ENCODE measurements around the gene MARCHF10. TPM values are rescaled to one million over a fixed set of nuclear protein-coding genes. Genes with fewer than 3 reads are reported as not detected.

The MARCHF10 gene
- polyA plus RNA-seq, 1 donor, result 0.15 TPM

GRCh38 chr17:62735044-62735651 lies 73.0 kb downstream of the MARCHF10 start:
- H3K36me3 ChIP-seq (ENCODE audit: control insufficient read depth, insufficient read depth, low read length), result no peaks in the 10 kb centered on the region
- no peak overlapping the region for H3K4me3 ChIP-seq (ENCODE audit: low read length)
- no peak overlapping the region for H3K27ac ChIP-seq (ENCODE audit: low read length)
- no peak for DNase-seq
- 0% methylated on average over 1 of the region's 7 CpGs for WGBS (ENCODE audit: insufficient coverage, low lambda C conversion rate)
- H3K4me1 ChIP-seq (ENCODE audit: control insufficient read depth, insufficient read depth, low read length), result no peaks in the 10 kb centered on the region
- H3K27me3 ChIP-seq (ENCODE audit: control insufficient read depth, insufficient read depth, low read length), result peaks cover 2% of the 10 kb centered on the region
- H3K9me3 ChIP-seq (ENCODE audit: control insufficient read depth, low read depth, low read length), result no peaks in the 10 kb centered on the region

- peaks cover 5% of the 10 kb centered on the region for H3K27me3 ChIP-seq (ENCODE audit: control insufficient read depth, insufficient read depth, low read length)
- H3K27ac ChIP-seq (ENCODE audit: low read length), result no peak overlapping the region
- WGBS (ENCODE audit: insufficient coverage, low lambda C conversion rate), result 100% methylated on average over 1 of the region's 5 CpGs
- no peaks in the 10 kb centered on the region for H3K36me3 ChIP-seq (ENCODE audit: control insufficient read depth, insufficient read depth, low read length)
- no peaks in the 10 kb centered on the region for H3K4me1 ChIP-seq (ENCODE audit: control insufficient read depth, insufficient read depth, low read length)
- H3K9me3 ChIP-seq (ENCODE audit: control insufficient read depth, low read depth, low read length), result no peaks in the 10 kb centered on the region
- DNase-seq, result no peak
- no peak overlapping the region for H3K4me3 ChIP-seq (ENCODE audit: low read length)
Observed at GRCh38 chr17:62732125-62732524, 76.0 kb downstream of the MARCHF10 start.

GRCh38 chr17:62727916-62728672 lies 80.0 kb downstream of the MARCHF10 start:
- no peaks in the 10 kb centered on the region for H3K9me3 ChIP-seq (ENCODE audit: control insufficient read depth, low read depth, low read length)
- no peak for DNase-seq
- no peak overlapping the region for H3K4me3 ChIP-seq (ENCODE audit: low read length)
- H3K27ac ChIP-seq (ENCODE audit: low read length), result no peak overlapping the region
- no peaks in the 10 kb centered on the region for H3K4me1 ChIP-seq (ENCODE audit: control insufficient read depth, insufficient read depth, low read length)
- WGBS (ENCODE audit: insufficient coverage, low lambda C conversion rate), result 83% methylated on average over 1 of the region's 6 CpGs
- H3K27me3 ChIP-seq (ENCODE audit: control insufficient read depth, insufficient read depth, low read length), result peaks cover 6% of the 10 kb centered on the region
- H3K36me3 ChIP-seq (ENCODE audit: control insufficient read depth, insufficient read depth, low read length), result no peaks in the 10 kb centered on the region

DNA sequence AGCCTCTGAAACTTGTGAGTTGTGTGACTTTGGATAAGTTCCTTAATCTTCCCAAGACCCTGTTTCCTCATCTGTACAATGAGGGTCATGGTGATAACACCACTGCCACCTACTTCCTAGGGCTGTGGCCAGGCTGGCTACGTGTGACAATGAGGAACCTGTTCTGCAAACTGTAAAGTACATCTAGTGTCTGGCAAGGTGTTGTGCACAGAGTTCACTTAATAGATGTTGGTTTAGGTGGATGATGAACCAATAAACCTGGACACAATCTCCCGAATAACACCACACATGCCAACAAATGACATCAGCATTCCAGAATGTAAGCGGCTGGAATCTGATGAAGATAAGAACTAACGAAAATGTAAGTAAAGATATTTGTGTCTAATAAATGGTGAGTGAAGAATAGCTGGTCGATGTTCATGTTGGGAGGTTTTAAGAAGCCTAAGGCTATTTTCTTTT lies 82.3 kb downstream of the MARCHF10 start:
- 14% methylated on average over 2 of the region's 5 CpGs for WGBS (ENCODE audit: insufficient coverage, low lambda C conversion rate)
- no peaks in the 10 kb centered on the region for H3K36me3 ChIP-seq (ENCODE audit: control insufficient read depth, insufficient read depth, low read length)
- DNase-seq, result no peak
- H3K9me3 ChIP-seq (ENCODE audit: control insufficient read depth, low read depth, low read length), result no peaks in the 10 kb centered on the region
- no peak overlapping the region for H3K4me3 ChIP-seq (ENCODE audit: low read length)
- H3K4me1 ChIP-seq (ENCODE audit: control insufficient read depth, insufficient read depth, low read length), result no peaks in the 10 kb centered on the region
- no peak overlapping the region for H3K27ac ChIP-seq (ENCODE audit: low read length)
- peaks cover 6% of the 10 kb centered on the region for H3K27me3 ChIP-seq (ENCODE audit: control insufficient read depth, insufficient read depth, low read length)

GRCh38 chr17:62724398-62725146 lies 83.5 kb downstream of the MARCHF10 start:
- no CpG with 5 or more reads among the region's 16 CpGs for WGBS (ENCODE audit: insufficient coverage, low lambda C conversion rate)
- H3K27ac ChIP-seq (ENCODE audit: low read length), result no peak overlapping the region
- no peaks in the 10 kb centered on the region for H3K4me1 ChIP-seq (ENCODE audit: control insufficient read depth, insufficient read depth, low read length)
- no peak overlapping the region for H3K4me3 ChIP-seq (ENCODE audit: low read length)
- DNase-seq, result peak in 1 of 2 donors; percentile 19
- H3K36me3 ChIP-seq (ENCODE audit: control insufficient read depth, insufficient read depth, low read length), result no peaks in the 10 kb centered on the region
- H3K27me3 ChIP-seq (ENCODE audit: control insufficient read depth, insufficient read depth, low read length), result peaks cover 6% of the 10 kb centered on the region
- H3K9me3 ChIP-seq (ENCODE audit: control insufficient read depth, low read depth, low read length), result no peaks in the 10 kb centered on the region

DNA sequence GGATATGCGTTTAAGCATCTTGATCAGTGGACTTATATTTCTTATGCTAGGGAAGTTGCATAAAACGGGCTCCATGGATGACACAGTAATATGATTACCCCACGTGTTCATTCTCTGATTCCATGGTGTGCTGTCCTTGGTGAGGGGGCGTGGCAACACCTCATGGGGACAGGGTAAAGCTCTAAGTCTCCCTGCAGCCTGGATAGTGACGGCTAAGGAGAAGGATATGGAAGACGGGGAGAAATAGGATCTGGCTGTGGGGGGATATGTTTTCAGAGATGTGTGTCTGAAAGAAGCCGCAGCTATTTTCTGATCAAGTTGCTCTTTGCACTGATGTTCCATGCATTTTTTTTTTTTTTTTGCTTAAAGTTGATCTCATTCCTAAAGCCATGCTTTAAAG lies 84.3 kb downstream of the MARCHF10 start:
- no peak for DNase-seq
- Histone ChIP-seq H3K36me3 (ENCODE audit: control insufficient read depth, insufficient read depth, low read length) (no peaks in the 10 kb centered on the region), H3K9me3 (ENCODE audit: control insufficient read depth, low read depth, low read length) (no peaks in the 10 kb centered on the region), H3K27ac (ENCODE audit: low read length) (no peak overlapping the region), H3K4me1 (ENCODE audit: control insufficient read depth, insufficient read depth, low read length) (no peaks in the 10 kb centered on the region), H3K4me3 (ENCODE audit: low read length) (no peak overlapping the region), H3K27me3 (ENCODE audit: control insufficient read depth, insufficient read depth, low read length) (peaks cover 6% of the 10 kb centered on the region)
- WGBS (ENCODE audit: insufficient coverage, low lambda C conversion rate), result 62% methylated on average over 2 of the region's 7 CpGs

- Histone ChIP-seq H3K27me3 (ENCODE audit: control insufficient read depth, insufficient read depth, low read length) (peaks cover 3% of the 10 kb centered on the region), H3K9me3 (ENCODE audit: control insufficient read depth, low read depth, low read length) (no peaks in the 10 kb centered on the region), H3K27ac (ENCODE audit: low read length) (no peak overlapping the region), H3K36me3 (ENCODE audit: control insufficient read depth, insufficient read depth, low read length) (no peaks in the 10 kb centered on the region), H3K4me1 (ENCODE audit: control insufficient read depth, insufficient read depth, low read length) (no peaks in the 10 kb centered on the region), H3K4me3 (ENCODE audit: low read length) (no peak overlapping the region)
- WGBS (ENCODE audit: insufficient coverage, low lambda C conversion rate), result 67% methylated on average over 1 of the region's 1 CpG
- DNase-seq, result no peak
Observed at GRCh38 chr17:62722625-62723024, 85.5 kb downstream of the MARCHF10 start.

GRCh38 chr17:62720126-62720850 lies 87.8 kb downstream of the MARCHF10 start:
- Histone ChIP-seq H3K4me3 (ENCODE audit: low read length) (no peak overlapping the region), H3K36me3 (ENCODE audit: control insufficient read depth, insufficient read depth, low read length) (no peaks in the 10 kb centered on the region), H3K27me3 (ENCODE audit: control insufficient read depth, insufficient read depth, low read length) (no peaks in the 10 kb centered on the region), H3K9me3 (ENCODE audit: control insufficient read depth, low read depth, low read length) (no peaks in the 10 kb centered on the region), H3K4me1 (ENCODE audit: control insufficient read depth, insufficient read depth, low read length) (no peaks in the 10 kb centered on the region), H3K27ac (ENCODE audit: low read length) (no peak overlapping the region)
- DNase-seq, result no peak
- no CpG with 5 or more reads among the region's 3 CpGs for WGBS (ENCODE audit: insufficient coverage, low lambda C conversion rate)

GRCh38 chr17:62719586-62719985 lies 88.5 kb downstream of the MARCHF10 start:
- 100% methylated on average over 1 of the region's 1 CpG for WGBS (ENCODE audit: insufficient coverage, low lambda C conversion rate)
- no peaks in the 10 kb centered on the region for H3K36me3 ChIP-seq (ENCODE audit: control insufficient read depth, insufficient read depth, low read length)

GRCh38 chr17:62718429-62718828 lies 89.7 kb downstream of the MARCHF10 start:
- no CpG with 5 or more reads among the region's 11 CpGs for WGBS (ENCODE audit: insufficient coverage, low lambda C conversion rate)
- Histone ChIP-seq H3K9me3 (ENCODE audit: control insufficient read depth, low read depth, low read length) (no peaks in the 10 kb centered on the region), H3K4me3 (ENCODE audit: low read length) (no peak overlapping the region), H3K4me1 (ENCODE audit: control insufficient read depth, insufficient read depth, low read length) (no peaks in the 10 kb centered on the region), H3K27ac (ENCODE audit: low read length) (no peak overlapping the region), H3K36me3 (ENCODE audit: control insufficient read depth, insufficient read depth, low read length) (no peaks in the 10 kb centered on the region), H3K27me3 (ENCODE audit: control insufficient read depth, insufficient read depth, low read length) (peaks cover 2% of the 10 kb centered on the region)
- DNase-seq, result no peak

More at GRCh38 chr17:62719586-62719985, 88.5 kb downstream of the MARCHF10 start:
- Histone ChIP-seq H3K9me3 (ENCODE audit: control insufficient read depth, low read depth, low read length) (no peaks in the 10 kb centered on the region), H3K27ac (ENCODE audit: low read length) (no peak overlapping the region), H3K4me1 (ENCODE audit: control insufficient read depth, insufficient read depth, low read length) (no peaks in the 10 kb centered on the region), H3K4me3 (ENCODE audit: low read length) (no peak overlapping the region), H3K27me3 (ENCODE audit: control insufficient read depth, insufficient read depth, low read length) (no peaks in the 10 kb centered on the region)
- DNase-seq, result no peak

Data from large intestine (tissue), 3 donors.